GM19193 (cell line): ENCODE measurements around the gene UBE3D.

Experiments used
- POLR2A ChIP-seq: IDR thresholded peaks from 4 replicates; pipeline ENCODE4 v1.6.1; 2011; ENCODE audit not compliant: insufficient read depth, insufficient read length; ENCODE audit errors: extremely low read depth

UBE3D gene, protein sequence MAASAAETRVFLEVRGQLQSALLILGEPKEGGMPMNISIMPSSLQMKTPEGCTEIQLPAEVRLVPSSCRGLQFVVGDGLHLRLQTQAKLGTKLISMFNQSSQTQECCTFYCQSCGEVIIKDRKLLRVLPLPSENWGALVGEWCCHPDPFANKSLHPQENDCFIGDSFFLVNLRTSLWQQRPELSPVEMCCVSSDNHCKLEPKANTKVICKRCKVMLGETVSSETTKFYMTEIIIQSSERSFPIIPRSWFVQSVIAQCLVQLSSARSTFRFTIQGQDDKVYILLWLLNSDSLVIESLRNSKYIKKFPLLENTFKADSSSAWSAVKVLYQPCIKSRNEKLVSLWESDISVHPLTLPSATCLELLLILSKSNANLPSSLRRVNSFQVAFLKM

DNA sequence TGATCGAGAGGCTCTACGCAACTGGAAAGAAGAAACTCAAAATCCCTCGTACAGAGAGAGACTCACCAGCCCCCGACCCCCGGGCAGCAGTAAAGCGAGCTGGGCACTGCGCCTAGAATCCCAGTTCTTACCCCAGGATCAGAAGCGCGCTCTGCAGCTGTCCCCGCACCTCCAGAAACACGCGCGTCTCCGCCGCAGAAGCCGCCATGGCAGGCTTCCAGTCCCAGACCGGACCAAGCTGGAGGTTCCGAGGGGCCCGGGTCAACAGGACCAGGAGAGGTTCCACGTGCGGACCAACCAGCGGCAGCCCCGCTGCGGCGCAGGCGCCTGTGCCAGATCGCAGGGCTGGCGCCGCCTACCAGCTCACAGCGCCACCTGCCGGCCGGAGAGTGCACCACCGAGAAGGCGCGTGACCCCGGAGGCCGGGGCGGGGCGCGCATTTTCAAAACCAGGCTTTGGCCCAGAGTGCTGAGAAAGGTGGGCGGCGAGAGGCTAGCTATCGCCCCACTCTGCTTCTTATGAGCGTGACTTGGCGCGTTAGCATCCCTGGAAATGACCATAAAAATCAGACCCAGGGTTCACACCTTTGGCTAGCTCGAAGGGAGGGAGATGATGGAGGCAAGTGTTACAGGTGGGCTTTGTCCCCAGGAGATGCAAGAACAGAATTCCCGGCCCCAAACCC is at the start of gene UBE3D:
UBE3D (minus strand) TSS at position 331 of the 682 bp plus-strand sequence; CDS start at position 208, 123 bp downstream.
- peak; percentile 77 for TF ChIP-seq POLR2A

DNA sequence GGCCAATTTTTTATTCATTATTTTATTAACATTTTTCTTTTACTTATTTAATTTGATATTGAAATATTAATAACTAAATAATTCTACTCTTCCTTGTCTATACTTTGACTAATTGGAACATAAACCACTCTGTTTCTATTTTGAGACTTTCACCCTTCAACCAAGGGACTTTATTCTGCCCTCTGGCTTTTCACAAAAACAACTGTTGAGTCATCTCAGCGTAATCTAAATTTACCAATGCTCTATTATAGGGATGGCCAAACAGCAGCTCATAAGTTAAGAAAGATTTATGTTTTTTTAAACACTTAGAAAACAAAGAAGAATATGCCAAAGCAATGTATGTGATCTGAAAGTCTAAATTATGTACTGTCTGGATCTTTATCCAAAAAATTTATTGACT is 48.5 kb upstream of the UBE3D start:
- TF ChIP-seq POLR2A: no peak

DNA sequence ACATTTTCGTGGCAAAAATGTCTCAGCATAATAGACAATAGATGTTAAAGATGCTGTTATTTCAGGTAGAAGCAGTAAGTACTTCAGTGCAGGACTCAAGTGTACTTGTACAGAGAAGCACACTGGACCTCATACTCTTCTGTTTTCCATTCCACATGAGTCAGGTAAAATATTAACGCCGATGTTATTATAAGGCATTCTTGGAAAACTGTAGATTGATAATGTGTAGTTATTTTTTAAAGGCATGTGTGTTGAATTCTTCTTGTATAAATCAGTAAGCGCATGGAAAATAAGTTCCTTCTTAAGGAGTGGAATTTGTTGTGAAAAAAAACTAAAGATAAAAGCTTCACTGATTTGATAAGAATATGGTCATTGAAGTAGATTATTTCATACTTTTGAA is 47.6 kb upstream of the UBE3D start:
- no peak for TF ChIP-seq POLR2A

DNA sequence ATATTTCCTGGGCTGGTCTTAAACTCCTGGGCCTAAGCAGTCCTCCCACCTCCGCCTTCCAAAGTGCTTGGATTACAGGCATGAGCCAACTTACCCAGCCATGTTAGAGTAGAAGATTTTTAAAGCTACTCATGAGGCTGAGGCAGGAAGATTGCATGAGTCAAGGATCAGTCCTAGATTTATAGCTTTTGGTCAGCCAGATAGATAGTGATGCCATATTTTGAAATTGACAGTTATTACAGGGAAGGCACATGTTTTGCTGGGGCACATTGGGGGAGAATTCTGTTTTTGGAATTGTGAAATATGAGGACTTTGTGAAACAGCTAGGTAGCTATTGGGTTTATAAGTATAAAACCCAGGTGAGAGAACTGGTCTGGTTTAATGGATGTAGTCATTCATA is 42.7 kb upstream of the UBE3D start:
- no peak for TF ChIP-seq POLR2A

DNA sequence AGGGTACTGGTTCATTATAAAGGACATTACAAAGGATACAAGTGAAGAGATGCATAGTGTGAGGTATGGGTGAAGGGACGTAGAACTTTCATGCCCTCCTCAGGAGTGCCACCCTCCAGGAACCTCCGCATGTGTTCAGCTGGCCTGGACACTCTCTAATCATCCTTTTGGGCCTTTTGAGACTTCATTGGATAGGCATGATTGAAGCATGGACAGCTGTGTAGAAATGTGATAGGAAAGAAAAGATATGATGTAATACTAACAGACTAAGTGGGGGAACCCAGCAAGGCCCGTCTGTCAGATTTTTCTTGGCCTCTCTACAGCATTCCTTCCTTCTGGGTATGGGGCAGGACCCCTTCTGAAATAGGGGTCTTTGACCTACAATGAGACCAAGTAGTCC is 32.9 kb upstream of the UBE3D start:
- TF ChIP-seq POLR2A: no peak

DNA sequence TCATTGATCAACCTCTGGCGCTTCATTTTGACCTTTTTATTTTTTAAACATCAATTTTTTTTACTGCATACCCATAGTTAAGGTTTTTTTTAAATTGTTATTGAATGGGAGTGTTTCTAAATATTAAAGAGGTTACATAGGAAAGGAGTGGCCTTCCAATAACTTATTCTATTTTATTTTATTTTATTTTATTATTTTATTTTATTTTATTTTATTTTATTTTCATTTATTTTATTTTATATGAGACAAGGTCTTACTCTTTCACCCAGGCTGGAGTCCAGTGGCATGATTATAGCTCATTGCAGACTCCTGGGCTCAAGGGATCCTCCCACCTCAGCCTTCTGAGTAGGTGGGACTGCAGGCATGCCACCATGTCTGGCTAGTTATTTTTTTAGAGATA is 32.0 kb upstream of the UBE3D start:
- TF ChIP-seq POLR2A: no peak

DNA sequence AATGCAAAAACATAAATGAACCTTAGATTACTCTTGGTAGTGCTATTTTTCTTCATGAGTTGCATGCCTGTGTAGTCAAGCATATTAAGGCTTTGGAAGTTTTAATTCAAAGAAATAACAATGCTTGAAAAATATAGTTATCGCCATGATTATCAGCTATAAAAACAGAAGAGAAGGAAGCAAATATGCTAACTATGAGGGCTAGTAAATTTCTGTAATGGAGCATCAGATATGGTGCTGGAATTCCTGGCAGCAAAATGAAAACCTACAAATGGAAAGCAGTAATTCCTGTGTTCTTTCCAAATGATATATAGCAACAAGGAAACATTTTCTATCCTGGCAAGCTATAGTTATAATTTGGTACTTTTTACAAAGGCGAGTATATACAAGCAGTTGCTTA is 31.6 kb upstream of the UBE3D start:
- no peak for TF ChIP-seq POLR2A

DNA sequence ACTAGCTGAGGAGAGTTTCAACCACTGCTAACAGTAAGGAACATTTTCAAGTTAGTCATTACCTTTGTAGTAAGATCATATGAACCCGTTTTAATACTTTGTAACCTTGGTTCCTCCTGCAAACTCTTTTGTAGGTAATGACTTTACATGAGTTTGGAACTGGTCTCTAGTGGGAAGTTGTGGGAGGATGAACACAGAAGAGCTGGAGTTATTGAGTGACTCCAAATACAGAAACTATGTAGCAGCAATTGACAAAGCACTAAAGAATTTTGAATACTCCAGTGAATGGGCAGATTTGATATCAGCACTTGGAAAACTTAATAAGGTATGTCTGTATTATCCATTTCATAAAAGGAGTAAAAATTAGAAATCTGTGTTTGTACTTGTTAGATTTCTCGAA is 31.1 kb upstream of the UBE3D start:
- TF ChIP-seq POLR2A: no peak

DNA sequence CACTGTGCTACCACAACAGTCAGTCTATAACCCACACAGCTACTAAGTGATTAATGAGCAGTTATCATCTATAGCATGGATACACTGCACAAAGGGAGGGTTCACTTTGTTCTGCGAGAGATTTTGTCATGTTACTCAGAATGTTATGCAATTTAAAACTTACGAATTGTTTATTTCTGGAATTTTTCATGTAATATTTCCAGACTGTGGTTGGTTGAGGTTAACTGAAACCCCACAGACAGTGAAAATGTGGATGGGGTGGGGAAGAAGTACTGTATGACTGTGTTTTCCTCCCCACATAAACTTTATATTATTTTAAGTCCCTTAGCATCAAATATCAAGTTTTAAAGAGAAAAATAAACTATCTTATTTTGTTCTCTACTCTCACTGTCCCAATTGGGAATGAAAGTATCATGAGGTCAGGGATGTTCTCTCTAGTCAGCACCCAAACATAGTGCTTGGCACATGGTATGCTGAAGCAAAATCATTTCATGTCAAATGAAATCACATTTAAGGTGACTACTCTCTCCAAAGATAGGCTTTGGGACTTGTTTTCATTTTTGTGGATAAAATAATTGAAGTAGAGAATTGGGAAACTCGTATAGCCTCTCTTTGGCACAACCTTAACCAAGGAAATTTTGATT is 27.2 kb upstream of the UBE3D start:
- no peak for TF ChIP-seq POLR2A

DNA sequence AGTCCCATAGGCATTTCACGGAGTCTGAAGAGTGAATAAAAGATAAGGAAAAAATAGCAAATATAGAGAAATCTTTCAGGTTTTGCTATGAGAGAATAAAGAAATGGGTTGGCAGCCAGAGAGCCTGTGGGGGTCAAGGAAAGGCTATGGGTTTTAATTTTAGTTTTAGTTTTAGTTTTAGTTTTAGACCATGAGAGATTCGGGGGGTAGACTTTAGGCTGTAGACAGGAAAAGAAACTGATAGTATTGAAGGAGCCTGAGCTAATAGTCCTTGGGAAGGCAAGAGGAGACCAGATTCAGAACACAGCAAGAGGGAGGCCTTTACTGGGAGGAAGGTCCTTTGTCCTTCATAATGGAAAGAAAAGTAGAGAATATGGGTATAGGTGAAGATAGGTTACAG is 21.1 kb upstream of the UBE3D start:
- no peak for TF ChIP-seq POLR2A

DNA sequence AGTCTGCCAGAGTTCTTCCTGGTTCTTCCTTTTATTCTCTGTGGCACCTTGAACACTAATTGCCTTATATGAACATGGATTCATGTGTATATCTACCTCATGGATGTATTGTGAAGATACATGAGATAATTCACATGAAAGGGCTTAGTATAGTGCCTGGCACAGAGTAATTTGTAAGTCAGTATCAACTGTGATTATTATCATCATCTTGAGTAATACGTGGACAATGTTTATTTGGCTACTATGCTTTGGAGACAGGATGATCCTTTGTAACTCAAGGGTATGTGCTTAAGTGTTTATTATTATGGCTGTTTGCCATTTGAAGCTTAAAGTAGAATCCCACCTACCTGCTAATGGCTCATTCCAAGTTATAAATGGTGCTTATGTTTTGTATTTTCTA is 17.8 kb upstream of the UBE3D start:
- TF ChIP-seq POLR2A: no peak

DNA sequence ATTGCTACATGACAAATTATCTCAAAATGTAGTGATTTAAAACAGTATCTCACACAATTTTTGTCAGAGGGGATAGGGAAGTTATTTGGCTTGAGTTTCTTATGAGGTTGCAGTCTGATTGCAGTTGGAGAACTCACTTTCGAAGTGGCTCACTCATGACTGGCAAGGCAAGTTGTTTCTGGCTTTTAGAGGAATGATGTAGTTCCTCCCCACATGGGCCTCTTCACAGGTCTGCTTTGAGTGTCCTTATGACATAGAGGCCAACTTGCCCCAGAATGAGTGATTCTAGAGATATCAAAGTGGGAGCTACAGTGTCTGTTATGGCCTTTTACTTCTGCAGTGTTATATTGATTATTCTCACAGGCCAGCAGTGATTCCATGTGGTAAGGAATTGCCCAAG is 8.0 kb upstream of the UBE3D start:
- no peak for TF ChIP-seq POLR2A

DNA sequence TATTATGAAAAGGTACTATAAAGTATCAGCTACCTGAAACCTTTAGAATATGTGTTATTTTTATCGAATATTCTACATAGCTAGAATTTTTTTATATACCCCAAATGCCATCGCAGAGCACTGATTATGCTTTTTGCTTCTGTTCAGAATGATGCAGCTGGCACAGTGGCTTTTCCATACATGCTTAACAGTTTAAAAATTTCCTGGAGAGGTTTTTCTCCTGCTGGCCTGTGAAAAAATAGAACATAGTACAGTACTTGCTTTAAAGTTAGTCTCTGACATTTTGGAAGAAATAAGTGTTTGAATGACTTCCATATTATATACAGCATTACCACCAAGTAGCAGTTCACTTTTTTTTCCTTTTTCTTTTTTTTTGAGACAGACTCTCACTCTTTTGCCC is 7.1 kb upstream of the UBE3D start:
- TF ChIP-seq POLR2A: no peak

DNA sequence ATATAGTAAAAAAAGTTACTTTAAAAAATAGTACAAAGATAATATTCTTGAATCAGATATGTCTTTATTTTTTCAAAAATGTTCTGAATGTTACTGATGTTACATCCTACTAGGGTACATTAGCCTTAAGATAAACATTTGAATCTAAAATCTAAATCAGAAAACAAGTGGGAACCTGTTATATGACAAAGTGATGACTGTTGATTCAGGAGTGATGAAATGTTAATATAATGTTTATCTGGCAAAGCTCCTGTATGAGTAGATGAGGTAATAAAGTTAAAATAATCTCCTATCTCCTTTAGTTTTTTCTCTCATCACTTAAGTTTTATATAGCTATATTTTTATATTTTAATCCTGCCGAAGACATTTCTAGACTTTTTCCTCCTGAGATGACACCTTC is 6.1 kb upstream of the UBE3D start:
- no peak for TF ChIP-seq POLR2A

DNA sequence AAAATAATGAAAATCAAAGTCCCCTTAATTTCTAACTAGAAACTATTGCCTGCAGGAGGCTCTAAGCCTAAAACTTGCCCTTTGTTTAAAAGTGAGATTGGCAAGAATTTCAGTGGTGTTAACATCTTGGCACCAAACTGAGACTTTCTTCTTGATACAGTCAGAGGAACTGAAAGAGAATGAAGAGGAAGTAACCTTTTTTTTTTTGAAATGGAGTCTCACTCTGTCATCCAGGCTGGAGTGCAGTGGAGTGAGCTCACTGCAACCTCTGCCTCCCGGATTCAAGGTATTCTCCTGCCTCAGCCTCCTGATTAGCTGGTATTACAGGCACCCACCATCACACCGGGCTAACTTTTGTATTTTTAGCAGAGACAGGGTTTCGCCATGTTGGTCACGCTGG is 5.4 kb upstream of the UBE3D start:
- TF ChIP-seq POLR2A: no peak

DNA sequence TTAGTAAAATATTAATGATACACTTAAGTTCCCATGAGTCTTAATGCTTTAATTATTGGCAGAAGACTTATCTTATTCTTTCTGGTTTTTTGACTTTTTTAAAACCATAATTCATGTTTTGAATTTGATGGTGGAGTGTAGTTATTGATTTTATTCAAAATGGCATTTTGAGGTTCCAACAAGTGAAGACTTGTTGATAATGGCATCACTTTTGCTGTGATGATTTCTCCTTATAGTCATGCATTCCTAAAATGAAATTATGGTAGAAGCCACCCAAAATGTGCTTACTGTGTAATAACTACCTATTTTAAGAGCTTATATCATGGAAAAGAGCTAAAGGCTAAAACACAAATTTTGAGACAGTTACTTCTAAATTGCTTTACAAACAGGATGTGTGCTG is 4.0 kb upstream of the UBE3D start:
- no peak for TF ChIP-seq POLR2A
